NOMO-1 treated with DMSO at 0.1 percent for 48 hours (cell line): Measurements from ENCODE around the gene UBE2J1.
"Not testable (repeated sequence)": the region's sequence is repeated elsewhere in the genome, so short reads cannot be mapped to it uniquely, and the experiment has no call there.

Experiments used
- DNase-seq: peaks from one replicate; lab custom pipeline; 2025; ENCODE audit not compliant: unreplicated experiment; lab: John Stamatoyannopoulos, UW

Gene UBE2J1

GRCh38 chr6:89352278-89353117 is at the start of gene UBE2J1:
TSS of gene UBE2J1 (minus strand) at chr6:89352722. CDS start at chr6:89352569, 153 bp downstream.
- DNase-seq = peak; percentile 81

- DNase-seq = no peak
Observed at GRCh38 chr6:89400912-89401399, 48.4 kb upstream of the UBE2J1 start.

DNA sequence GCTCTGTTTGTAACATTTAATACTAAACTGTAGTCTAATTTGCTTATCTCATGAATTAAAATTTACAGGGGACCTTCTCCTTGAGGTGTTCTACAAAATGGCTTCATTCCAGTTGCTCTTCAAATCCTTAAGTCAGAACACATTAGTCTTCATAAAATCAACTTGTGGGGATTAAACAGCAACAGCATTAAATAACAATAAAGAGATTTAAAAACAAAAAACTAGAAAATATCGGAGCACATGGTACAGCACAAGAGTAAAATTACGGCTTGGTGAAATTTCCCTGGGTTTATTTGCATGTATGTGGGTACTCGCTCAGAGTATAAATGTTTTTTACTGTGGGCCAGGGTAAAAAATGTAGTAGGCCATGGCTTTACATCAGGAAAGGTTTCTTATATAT is 47.5 kb upstream of the UBE2J1 start:
- DNase-seq = no peak

GRCh38 chr6:89398762-89399525 is 46.4 kb upstream of the UBE2J1 start:
- no peak for DNase-seq

GRCh38 chr6:89397884-89398283 is 45.4 kb upstream of the UBE2J1 start:
- not testable (repeated sequence) for DNase-seq

DNA sequence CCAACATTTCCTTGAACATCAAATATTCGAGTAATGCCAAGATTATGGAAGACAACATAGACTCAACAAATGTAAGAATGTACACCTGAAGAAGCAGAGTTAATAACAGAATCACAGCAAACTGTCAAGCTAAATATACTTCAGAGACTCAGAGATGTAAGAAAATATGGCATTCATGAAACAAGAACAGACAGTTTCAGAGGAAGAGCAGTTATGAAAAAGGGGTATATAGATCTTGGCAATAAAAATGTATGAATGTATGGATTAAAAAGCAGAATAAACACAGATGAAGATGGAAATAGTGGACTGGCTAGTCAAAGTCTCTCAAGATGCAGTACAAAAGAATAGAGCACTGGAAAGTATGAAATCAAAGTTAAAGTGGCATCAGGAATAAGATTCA is 41.1 kb upstream of the UBE2J1 start:
- DNase-seq = no peak

GRCh38 chr6:89392823-89393222 is 40.3 kb upstream of the UBE2J1 start:
- no peak for DNase-seq

GRCh38 chr6:89388846-89389245 is 36.3 kb upstream of the UBE2J1 start:
- DNase-seq = no peak

DNA sequence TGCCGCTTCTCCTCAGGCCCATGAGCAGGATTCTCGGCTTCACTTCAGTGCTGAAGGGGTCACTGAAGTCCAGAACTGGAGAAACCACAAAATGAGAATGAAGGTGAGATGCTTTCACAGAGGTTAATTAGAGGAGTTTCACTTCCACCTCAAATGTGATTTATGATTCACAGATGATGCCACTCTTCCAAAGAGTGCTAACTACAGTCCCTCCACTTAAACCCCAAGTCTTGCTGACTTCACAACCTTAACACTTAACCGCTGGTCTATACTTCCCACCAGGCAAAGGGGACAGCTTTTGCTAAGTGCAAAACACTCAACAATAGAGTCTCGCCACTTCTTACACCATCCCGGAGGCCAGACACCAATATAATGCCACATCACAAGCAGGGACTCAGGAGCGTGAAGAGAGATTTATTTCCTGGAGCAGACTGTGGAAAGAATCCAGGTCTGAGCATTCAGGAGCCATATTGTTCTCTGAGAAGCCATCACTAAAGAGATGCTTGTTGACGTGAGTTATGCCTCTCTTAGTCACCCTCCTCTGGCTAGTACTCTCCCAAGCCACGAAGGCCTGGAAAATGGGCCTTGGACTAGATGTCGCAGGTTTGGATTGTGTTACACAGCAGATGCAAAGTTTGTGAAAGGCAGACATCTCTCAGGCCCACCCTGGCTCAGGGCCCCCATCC is 35.1 kb upstream of the UBE2J1 start:
- DNase-seq = peak; percentile 88

- DNase-seq = no peak
Observed at GRCh38 chr6:89386917-89387491, 34.5 kb upstream of the UBE2J1 start.

- no peak for DNase-seq
Observed at GRCh38 chr6:89385846-89386245, 33.3 kb upstream of the UBE2J1 start.

- peak; percentile 11 for DNase-seq
Observed at GRCh38 chr6:89385156-89385667, 32.7 kb upstream of the UBE2J1 start.

DNA sequence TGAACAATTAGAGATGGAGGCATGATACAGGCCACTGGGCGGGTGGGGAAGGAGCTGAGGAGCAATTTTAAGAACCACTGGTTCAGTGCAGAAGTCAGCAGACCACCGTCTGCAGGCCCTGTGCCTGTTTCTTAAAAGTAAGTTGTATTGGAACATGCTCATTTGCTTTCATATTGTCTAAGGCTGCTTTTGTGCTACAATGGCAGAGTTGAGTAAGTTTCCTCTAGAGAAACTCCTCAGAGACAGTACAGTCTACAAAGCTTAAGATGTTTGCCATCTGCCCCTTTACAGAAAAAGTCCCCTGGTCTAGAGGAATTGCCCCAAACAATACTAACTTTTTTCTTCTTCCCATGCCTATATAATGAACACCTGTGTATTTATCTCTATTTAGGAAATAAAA is 28.5 kb upstream of the UBE2J1 start:
- no peak for DNase-seq

GRCh38 chr6:89379281-89379680 is 26.8 kb upstream of the UBE2J1 start:
- peak; percentile 90 for DNase-seq

DNA sequence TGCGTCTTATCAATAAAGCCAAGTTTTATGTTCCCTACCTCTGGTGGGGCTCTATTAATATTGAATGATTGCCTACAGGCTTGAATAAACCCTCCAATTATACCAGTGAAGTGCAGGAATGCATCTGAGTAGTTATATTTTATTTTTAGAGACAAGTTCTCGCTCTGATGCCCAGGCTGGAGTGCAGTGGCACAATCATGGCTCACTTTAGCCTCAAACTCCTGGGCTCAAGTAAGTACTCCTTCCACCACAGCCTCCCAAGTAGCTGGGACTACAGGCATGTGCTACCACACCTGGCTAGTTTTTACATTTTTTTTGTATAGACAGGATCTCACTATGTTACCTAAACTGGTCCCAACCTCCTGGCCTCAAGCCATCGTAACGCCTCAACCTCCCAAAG is 26.1 kb upstream of the UBE2J1 start:
- DNase-seq = no peak

- DNase-seq = peak; percentile 81
Observed at GRCh38 chr6:89375427-89376267, 23.1 kb upstream of the UBE2J1 start.

DNA sequence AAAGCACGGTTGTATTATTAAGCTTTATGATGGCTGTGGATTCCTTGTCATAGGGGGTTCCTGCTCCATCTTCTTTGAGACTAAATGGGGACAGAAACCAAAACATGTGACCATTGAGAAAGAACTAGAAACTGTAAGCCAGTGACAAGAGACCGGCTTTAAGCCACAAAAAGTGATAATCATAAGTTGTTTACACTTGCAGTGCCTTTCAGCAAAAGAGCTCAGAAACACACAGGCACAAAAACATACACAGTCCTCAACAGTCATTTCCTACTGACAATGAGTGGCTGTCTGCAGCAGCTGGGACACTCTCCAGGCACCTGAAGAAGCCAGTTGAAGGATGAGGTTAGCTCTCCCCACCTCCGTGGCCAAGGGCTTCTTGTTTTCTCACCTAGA is 20.0 kb upstream of the UBE2J1 start:
- no peak for DNase-seq

DNA sequence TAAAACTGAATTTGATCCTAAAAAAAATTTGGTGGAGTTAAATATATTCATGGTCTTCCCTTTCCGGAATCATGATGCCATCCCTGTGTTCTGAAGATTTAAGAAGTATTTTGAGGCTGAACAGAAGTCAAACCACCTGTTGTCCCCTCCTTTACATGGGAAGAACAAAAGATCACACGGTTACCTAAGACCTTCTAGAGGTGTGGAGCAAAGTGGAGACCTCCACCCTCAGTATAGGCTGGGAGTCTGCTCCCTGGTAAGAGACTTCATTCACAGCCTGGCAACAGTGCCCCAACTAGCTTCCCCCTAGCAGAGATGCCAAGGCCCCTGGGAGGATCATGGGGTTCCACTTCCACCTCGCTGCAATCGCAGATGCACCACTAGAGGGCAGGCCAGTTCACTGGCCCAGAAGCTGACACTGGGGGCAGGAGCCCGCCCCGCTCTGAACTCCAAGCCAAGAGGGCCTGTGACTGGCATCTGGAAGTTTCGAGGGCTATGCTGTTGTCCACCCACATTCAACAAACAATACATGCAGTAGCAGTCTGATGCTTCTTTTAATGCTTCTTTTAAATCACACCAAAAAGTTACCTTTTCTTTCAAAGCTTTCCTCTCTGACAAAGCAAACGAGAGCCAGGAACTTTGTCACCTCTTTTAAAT is 19.5 kb upstream of the UBE2J1 start:
- peak; percentile 55 for DNase-seq

DNA sequence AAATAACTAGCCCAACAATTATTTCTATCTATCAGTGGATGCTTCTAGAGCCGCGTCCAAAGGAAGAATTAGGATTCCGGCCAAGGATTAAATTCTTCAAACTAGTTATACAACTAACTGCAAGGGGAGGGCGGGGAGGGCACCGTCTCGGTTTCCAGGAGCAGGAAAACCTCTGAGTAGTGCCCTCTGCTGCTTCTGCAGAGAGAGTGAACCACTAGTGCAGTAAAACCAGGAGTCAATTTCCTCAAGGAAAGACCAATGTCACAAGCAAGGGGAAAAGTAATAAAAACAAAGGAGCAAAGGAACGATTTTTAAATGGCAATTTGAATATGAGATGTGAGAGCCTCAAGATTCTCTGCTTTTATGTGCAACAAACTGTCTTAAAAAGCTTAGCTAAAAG is 16.5 kb upstream of the UBE2J1 start:
- no peak for DNase-seq
